Hindlimb muscle (tissue), 1 donor: Measurements from ENCODE around the gene MRGPRF. TPM values are rescaled to one million over a fixed set of nuclear protein-coding genes. Genes with fewer than 3 reads are reported as not detected.

Experiments
- DNase-seq: peaks from one replicate; pipeline ENCODE4 v3.0.0-alpha.2; 2013
- polyA plus RNA-seq: library from polyadenylated mRNA; unstranded; fragments of 120-200 nt; gene quantifications from one replicate; pipeline ENCODE4 v1.2.1, GENCODE V29; 2013; ENCODE audit not compliant: insufficient read length

The MRGPRF gene
- polyA plus RNA-seq, 1 donor = 17.4 TPM

- DNase-seq = no peak
Measured at GRCh38 chr11:69018924-69019323, 5.9 kb upstream of the MRGPRF start.

- DNase-seq = no peak
Measured at GRCh38 chr11:69017951-69018350, 4.9 kb upstream of the MRGPRF start.

- DNase-seq = no peak
Measured at GRCh38 chr11:69014898-69015549, 2.0 kb upstream of the MRGPRF start.

- peak; percentile 42 for DNase-seq
Measured at GRCh38 chr11:69014084-69014851, 1.2 kb upstream of the MRGPRF start.

GRCh38 chr11:69012092-69013008 is 696 bp downstream of the MRGPRF start:
- no peak for DNase-seq

GRCh38 chr11:69011624-69012091 is 1.4 kb downstream of the MRGPRF start:
- no peak for DNase-seq

- peak; percentile 83 for DNase-seq
Measured at GRCh38 chr11:69010964-69011623, 2.0 kb downstream of the MRGPRF start.

GRCh38 chr11:69010361-69010891 is 2.6 kb downstream of the MRGPRF start:
- DNase-seq = no peak

GRCh38 chr11:69009441-69010211 is 3.4 kb downstream of the MRGPRF start:
- DNase-seq = no peak

- peak; percentile 72 for DNase-seq
Measured at GRCh38 chr11:69008737-69009440, 4.2 kb downstream of the MRGPRF start.

GRCh38 chr11:69007975-69008381 is 5.1 kb downstream of the MRGPRF start:
- no peak for DNase-seq

- no peak for DNase-seq
Measured at GRCh38 chr11:69006816-69007215, 6.2 kb downstream of the MRGPRF start.

- DNase-seq = no peak
Measured at GRCh38 chr11:69005631-69006368, 7.2 kb downstream of the MRGPRF start.

GRCh38 chr11:69005183-69005630 is 7.8 kb downstream of the MRGPRF start:
- no peak for DNase-seq

GRCh38 chr11:69004411-69005182 is 8.4 kb downstream of the MRGPRF start:
- no peak for DNase-seq

- no peak for DNase-seq
Measured at GRCh38 chr11:69003866-69004367, 9.1 kb downstream of the MRGPRF start.

GRCh38 chr11:69003301-69003865 is 9.7 kb downstream of the MRGPRF start:
- no peak for DNase-seq

- no peak for DNase-seq
Measured at GRCh38 chr11:69002570-69003231, 10.3 kb downstream of the MRGPRF start.
